Measurements from ENCODE around the gene SPEM3.

Gene SPEM3

DNA sequence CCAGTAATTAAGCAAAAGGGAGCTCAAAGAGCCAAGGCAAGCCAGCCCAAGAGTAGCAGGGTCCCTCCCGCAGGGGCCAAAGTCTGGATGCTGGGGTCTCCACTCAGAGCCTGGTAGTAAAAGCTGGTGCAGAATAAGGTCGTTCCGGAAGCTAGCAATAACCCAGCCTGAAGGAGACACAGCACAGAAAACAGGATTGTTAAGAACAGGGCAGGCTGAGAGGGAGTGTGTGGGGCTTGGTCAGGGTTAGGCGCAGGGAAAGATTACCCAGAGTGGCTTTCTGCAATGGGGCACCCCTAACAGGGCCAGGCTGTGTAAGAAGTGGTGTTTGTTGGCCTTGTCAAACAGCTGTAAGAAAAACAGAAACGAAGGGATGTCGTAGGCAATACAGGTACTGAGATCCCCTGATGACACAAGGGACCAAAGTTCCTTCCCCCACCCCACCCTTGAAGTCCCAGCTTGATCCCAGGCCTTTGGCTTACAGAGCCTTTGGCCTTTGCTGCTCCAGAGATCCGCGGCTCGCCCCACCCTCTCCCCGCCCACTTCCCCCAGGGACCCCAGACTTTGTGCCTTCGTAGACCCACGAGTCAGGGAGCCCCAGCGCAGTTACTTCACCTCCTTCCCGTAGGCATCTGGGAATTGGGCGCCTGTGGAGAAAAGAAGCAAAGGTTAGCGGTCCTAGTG is 25.5 kb upstream of the SPEM3 start:
- no peak for DNase-seq (ENCODE audit: low spot score)
- TF ChIP-seq, protein P1, sequence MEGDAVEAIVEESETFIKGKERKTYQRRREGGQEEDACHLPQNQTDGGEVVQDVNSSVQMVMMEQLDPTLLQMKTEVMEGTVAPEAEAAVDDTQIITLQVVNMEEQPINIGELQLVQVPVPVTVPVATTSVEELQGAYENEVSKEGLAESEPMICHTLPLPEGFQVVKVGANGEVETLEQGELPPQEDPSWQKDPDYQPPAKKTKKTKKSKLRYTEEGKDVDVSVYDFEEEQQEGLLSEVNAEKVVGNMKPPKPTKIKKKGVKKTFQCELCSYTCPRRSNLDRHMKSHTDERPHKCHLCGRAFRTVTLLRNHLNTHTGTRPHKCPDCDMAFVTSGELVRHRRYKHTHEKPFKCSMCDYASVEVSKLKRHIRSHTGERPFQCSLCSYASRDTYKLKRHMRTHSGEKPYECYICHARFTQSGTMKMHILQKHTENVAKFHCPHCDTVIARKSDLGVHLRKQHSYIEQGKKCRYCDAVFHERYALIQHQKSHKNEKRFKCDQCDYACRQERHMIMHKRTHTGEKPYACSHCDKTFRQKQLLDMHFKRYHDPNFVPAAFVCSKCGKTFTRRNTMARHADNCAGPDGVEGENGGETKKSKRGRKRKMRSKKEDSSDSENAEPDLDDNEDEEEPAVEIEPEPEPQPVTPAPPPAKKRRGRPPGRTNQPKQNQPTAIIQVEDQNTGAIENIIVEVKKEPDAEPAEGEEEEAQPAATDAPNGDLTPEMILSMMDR (IDR thresholded peaks at IDR 0.05; ENCODE audit: extremely low read depth, insufficient read depth, missing control alignments) = no peak
- in situ Hi-C loops (cut with MboI; ENCODE audit: low pct_unique_long_range_greater_than_20kb, low sequenced_read_pairs, unreplicated experiment) = no loop called here

DNA sequence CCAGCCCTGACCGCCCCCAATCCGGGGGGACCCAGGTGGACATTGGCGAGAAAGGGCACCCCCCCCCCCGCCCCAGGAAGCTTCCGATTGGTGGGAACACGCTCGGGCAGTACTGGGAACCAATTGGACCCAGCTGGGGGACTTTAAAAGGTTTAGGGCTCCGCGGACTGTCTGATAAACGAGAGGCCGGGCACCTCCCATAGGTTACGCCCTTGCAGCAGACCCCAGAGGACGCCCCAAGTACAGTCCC is 25.0 kb upstream of the SPEM3 start:
- no peak for DNase-seq (ENCODE audit: low spot score)
- TF ChIP-seq, protein P1 (IDR thresholded peaks at IDR 0.05; ENCODE audit: extremely low read depth, insufficient read depth, missing control alignments) = no peak

DNA sequence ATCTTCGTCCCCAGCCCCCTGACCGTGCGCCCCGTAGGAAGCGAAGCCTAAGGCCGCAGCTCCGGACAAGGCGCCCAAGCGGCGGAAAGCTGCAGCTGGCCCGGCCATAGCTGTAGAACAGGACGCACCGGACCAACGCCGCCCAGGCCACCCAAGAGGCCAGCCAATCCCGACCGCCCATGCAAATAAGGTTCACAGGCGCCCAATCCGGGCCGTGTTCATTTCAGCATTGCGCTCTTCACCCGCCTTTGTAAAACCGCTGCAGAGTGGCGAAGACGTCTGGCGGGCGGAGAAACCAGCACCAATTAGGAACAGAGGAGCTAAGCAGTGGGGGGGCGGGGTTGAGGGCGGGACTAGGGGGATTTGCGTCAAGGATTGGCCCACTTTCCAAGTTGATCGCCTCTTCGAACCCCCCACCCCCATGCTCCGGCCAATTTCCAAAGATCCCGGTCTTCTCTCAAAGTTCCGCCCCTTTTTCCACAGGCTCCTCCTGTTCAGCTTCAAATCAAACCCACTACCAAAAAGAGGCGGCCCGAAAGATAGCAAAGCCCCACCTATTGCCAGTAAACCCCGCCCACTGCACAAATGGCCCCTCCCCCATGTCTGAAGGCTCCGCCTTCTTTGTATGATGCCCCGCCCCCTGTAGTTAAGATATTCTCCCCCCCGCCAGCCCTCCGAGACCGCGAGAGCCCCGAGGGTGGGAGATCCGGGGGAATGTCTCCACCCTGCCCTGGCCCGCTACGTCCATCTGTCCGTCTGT is 24.5 kb upstream of the SPEM3 start, which contains the start of gene TMEM256:
Gene TMEM256 (minus strand): TSS at position 121 of the 760 bp plus-strand sequence. CDS start 13 bp downstream, at position 108.
- in situ Hi-C loops (cut with MboI; ENCODE audit: low pct_unique_long_range_greater_than_20kb, low sequenced_read_pairs, unreplicated experiment) = no loop called here
- TF ChIP-seq, protein P1 (IDR thresholded peaks at IDR 0.05; ENCODE audit: extremely low read depth, insufficient read depth, missing control alignments) = no peak
- peak; percentile 97 for DNase-seq (ENCODE audit: low spot score)

More for the DNA sequence above, 25.0 kb upstream of the SPEM3 start:
- in situ Hi-C loops (cut with MboI; ENCODE audit: low pct_unique_long_range_greater_than_20kb, low sequenced_read_pairs, unreplicated experiment) = no loop called here

DNA sequence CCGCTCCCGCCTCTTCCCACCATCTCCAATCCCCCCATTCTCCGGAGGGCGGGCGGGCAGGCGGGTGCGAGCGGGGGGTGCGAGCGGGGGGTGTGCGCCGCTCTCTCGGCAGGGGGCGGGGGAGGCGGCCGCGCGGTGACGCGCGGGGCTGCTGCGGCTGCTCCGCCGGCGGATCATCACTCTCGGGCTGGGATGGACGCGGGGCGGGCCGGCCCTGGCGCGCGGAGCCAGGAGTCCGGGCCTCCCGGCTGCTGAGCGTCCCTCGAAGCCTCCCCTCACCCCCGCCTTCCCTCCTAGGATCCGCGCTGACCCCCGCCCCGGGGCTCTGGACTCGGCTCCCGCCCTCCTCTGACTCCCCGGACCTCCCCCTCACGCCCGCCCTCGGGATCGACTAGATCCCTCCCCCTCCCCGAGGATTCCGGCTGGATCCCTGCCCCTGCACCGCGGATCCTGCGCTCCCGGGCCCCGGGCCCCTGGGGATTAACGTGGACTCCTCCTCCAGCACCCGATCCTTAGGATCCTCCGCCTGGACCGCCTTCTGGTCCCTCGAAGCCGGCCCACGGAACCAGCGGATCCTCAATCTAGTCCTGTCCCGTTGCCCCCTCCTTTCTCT is 23.8 kb upstream of the SPEM3 start:
- TF ChIP-seq, protein P1 (IDR thresholded peaks at IDR 0.05; ENCODE audit: extremely low read depth, insufficient read depth, missing control alignments) = no peak
- peak; percentile 81 for DNase-seq (ENCODE audit: low spot score)
- in situ Hi-C loops (cut with MboI; ENCODE audit: low pct_unique_long_range_greater_than_20kb, low sequenced_read_pairs, unreplicated experiment) = no loop called here

DNA sequence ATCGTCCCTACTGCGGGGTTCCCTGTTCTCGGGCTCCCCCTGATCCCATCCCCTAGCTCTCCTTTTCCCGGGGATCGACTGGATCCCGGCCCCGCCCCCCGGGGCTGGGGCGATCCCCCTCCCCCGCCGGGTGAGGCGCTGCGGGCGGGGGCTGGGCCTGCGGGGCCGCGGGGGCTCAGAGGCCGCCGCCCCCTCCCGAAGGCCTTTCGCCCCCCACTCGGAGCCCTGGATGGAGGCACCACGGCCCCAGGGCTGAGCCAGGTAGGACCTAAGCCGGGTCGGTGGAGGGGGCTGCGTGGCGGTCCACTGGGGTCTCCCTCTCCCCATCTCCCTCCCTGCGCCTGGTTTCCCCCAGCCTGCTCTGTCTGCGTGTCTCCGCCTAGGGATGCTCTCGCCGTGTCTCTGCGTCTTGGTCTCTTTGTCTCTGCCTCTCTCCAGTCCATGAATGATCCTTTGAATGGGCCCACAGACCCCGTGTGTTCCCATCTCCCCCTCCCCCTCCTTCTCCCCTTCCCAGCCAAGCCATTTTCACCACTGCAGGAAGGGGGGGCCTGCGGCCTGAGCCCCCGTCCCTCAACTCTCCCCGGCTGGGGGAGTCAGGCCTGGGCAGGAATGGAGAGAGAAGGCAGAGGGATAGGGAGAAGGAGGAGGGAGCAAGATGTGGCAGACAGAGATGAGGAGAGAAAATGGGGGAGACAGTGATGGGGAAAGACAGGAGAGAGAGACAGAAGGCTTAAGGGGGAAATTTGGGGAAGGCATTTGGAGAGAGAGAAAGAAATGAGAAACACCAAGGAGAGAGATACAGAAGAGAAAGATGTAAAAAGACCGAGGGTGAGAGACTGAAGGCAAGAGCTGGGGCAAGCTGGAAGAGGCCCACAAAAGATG is 23.1 kb upstream of the SPEM3 start:
- in situ Hi-C loops (cut with MboI; ENCODE audit: low pct_unique_long_range_greater_than_20kb, low sequenced_read_pairs, unreplicated experiment) = no loop called here
- DNase-seq (ENCODE audit: low spot score) = no peak
- TF ChIP-seq, protein P1 (IDR thresholded peaks at IDR 0.05; ENCODE audit: extremely low read depth, insufficient read depth, missing control alignments) = no peak

DNA sequence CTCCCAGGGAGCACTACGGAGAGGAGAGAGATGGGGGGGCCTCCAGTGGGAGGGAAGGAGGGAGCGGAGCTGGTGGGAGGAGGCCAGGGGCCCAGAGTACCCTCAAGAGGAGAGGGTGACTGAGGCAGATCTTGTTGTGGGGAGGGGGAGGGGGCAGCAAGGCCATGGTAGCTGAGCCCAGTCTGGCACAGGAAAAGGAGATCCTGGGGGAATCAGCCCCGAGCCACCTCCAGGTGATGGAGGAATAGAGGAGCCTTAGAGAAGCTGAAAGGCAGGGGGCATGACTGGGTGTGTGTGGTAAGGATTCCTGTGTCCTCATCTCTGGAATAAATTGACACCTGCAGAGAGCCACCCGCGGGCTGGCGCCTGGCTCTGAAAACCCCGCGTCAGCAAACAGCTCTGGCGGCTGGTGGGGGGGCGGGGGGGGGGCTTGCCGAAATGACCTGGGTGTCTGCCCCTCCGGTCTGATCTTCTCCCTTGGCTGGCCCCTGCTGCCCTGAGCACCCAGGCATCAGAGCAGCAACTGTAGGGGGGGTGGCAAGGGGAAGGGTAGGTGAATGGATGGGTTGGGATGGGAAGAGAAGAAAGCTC is 22.3 kb upstream of the SPEM3 start:
- DNase-seq (ENCODE audit: low spot score) = no peak
- TF ChIP-seq, protein P1 (IDR thresholded peaks at IDR 0.05; ENCODE audit: extremely low read depth, insufficient read depth, missing control alignments) = no peak
- in situ Hi-C loops (cut with MboI; ENCODE audit: low pct_unique_long_range_greater_than_20kb, low sequenced_read_pairs, unreplicated experiment) = no loop called here
